Neutrophil (primary cell): ENCODE measurements around the gene SYNDIG1L.

Experiments
- H3K27ac ChIP-seq: fragments of 200-600 bp; sonication (generic); 2 replicates; pipeline ENCODE4 v1.5.1; 2016; ENCODE audit warnings: mild to moderate bottlenecking, moderate library complexity
- H3K27me3 ChIP-seq: fragments of 200-600 bp; sonication (generic); 2 replicates; pipeline ENCODE4 v1.6.0; 2016; ENCODE audit warnings: mild to moderate bottlenecking
- H3K36me3 ChIP-seq: fragments of 200-600 bp; sonication (generic); 2 replicates; pipeline ENCODE4 v1.5.1; 2017
- H3K4me1 ChIP-seq, 2 experiments: fragments of 200-600 bp in 1 of 2; sonication (generic) in 1 of 2; 1 replicate in 1 of 2; 2 replicates in 1 of 2; pipeline versions ENCODE4 v1.5.1 to v1.6.1; 2013 to 2016; ENCODE audit warnings: low read depth in 1 of 2, low read length in 1 of 2, mild to moderate bottlenecking in 1 of 2, moderate library complexity in 1 of 2; ENCODE audit not compliant: control insufficient read depth in 1 of 2, insufficient read depth in 1 of 2
- H3K4me3 ChIP-seq, 2 experiments: fragments of 200-600 bp in 1 of 2; sonication (generic) in 1 of 2; 1 replicate in 1 of 2; 2 replicates in 1 of 2; pipeline ENCODE4 v1.5.1; 2013 to 2016; ENCODE audit warnings: low read depth in 1 of 2, low read length in 1 of 2, mild to moderate bottlenecking in 1 of 2, moderate library complexity in 1 of 2
- H3K9me3 ChIP-seq: fragments of 200-600 bp; sonication (generic); 2 replicates; pipeline ENCODE4 v1.5.1; 2016
- CTCF ChIP-seq: fragments of 200-600 bp; sonication (generic); IDR thresholded peaks from 2 replicates; pipeline ENCODE4 v1.5.1; 2016; ENCODE audit warnings: antibody characterized with exemption

The SYNDIG1L gene

GRCh38 chr14:74368026-74368425 is 58.0 kb downstream of the SYNDIG1L start:
- peaks cover 11% of the 10 kb centered on the region for H3K27me3 ChIP-seq
- no peak overlapping the region for H3K27ac ChIP-seq
- H3K4me1 ChIP-seq, result no peaks in the 10 kb centered on the region
- no peaks in the 10 kb centered on the region for H3K9me3 ChIP-seq
- no peak for TF ChIP-seq CTCF
- no peaks in the 10 kb centered on the region for H3K36me3 ChIP-seq
- no peak overlapping the region for H3K4me3 ChIP-seq

GRCh38 chr14:74364271-74364880 is 61.6 kb downstream of the SYNDIG1L start:
- H3K4me1 ChIP-seq, result no peaks in the 10 kb centered on the region
- H3K9me3 ChIP-seq, result no peaks in the 10 kb centered on the region
- no peak overlapping the region for H3K27ac ChIP-seq
- no peak overlapping the region for H3K4me3 ChIP-seq
- H3K27me3 ChIP-seq, result peaks cover 14% of the 10 kb centered on the region
- no peaks in the 10 kb centered on the region for H3K36me3 ChIP-seq
- TF ChIP-seq CTCF, result no peak

GRCh38 chr14:74362361-74362915 is 63.6 kb downstream of the SYNDIG1L start:
- no peaks in the 10 kb centered on the region for H3K36me3 ChIP-seq
- H3K9me3 ChIP-seq, result no peaks in the 10 kb centered on the region
- TF ChIP-seq CTCF, result peak; percentile 76
- no peaks in the 10 kb centered on the region for H3K4me1 ChIP-seq
- no peak overlapping the region for H3K27ac ChIP-seq
- H3K4me3 ChIP-seq, result no peak overlapping the region
- peaks cover 14% of the 10 kb centered on the region for H3K27me3 ChIP-seq

- no peak for TF ChIP-seq CTCF
- no peak overlapping the region for H3K27ac ChIP-seq
- H3K27me3 ChIP-seq, result peaks cover 14% of the 10 kb centered on the region
- H3K4me1 ChIP-seq, result no peaks in the 10 kb centered on the region
- H3K36me3 ChIP-seq, result no peaks in the 10 kb centered on the region
- no peak overlapping the region for H3K4me3 ChIP-seq
- no peaks in the 10 kb centered on the region for H3K9me3 ChIP-seq
Measured at GRCh38 chr14:74360163-74360562, 65.8 kb downstream of the SYNDIG1L start.

GRCh38 chr14:74358176-74358829 is 67.7 kb downstream of the SYNDIG1L start:
- Histone ChIP-seq H3K27me3 (peaks cover 4% of the 10 kb centered on the region), H3K4me1 (no peaks in the 10 kb centered on the region), H3K9me3 (no peaks in the 10 kb centered on the region)

More at GRCh38 chr14:74358176-74358829, 67.7 kb downstream of the SYNDIG1L start:
- no peak overlapping the region for H3K27ac ChIP-seq
- no peak for TF ChIP-seq CTCF
- H3K4me3 ChIP-seq, result no peak overlapping the region
- H3K36me3 ChIP-seq, result no peaks in the 10 kb centered on the region
